Stimulated activated CD8-positive, alpha-beta memory T cell treated with anti-CD3 and anti-CD28 coated beads, Interleukin-2, amount 100 ng/mL, for 48 hours (primary cell): ENCODE results near the gene NDUFB10.

ENCODE experiments used
- DNase-seq, 2 donors: peaks; one replicate each; pipeline ENCODE4 v3.0.0-alpha.2; 2020; ENCODE audit warnings: low read depth in 2 of 2

NDUFB10 gene

GRCh38 chr16:2002406-2003230, 43.3 kb downstream of the NDUFB10 start:
- no peak for DNase-seq

GRCh38 chr16:2003231-2003826, 44.0 kb downstream of the NDUFB10 start:
- DNase-seq, result no peak

- DNase-seq, result peak; percentile 88 to 94
These were observed 44.7 kb downstream of the NDUFB10 start for GRCh38 chr16:2003827-2004641.

GRCh38 chr16:2004795-2005517, 45.6 kb downstream of the NDUFB10 start:
- no peak for DNase-seq

GRCh38 chr16:2005646-2006045, 46.3 kb downstream of the NDUFB10 start:
- DNase-seq, result no peak

GRCh38 chr16:2006317-2006716, 47.0 kb downstream of the NDUFB10 start:
- no peak for DNase-seq

GRCh38 chr16:2007081-2007836, 47.9 kb downstream of the NDUFB10 start:
- no peak for DNase-seq

GRCh38 chr16:2008009-2008526, 48.7 kb downstream of the NDUFB10 start:
- DNase-seq, result no peak

GRCh38 chr16:2008631-2009163, 49.4 kb downstream of the NDUFB10 start:
- no peak for DNase-seq

GRCh38 chr16:2009164-2009711, 49.9 kb downstream of the NDUFB10 start:
- DNase-seq, result no peak

- peak; percentile 63 to 76 for DNase-seq
These were observed 50.6 kb downstream of the NDUFB10 start, which contains the start of gene ZNF598 for GRCh38 chr16:2009791-2010510. Gene ZNF598 (minus strand): TSS chr16:2009821.
